ENCODE results near the gene LMBR1.
"Not testable (repeated sequence)": the region's sequence is repeated elsewhere in the genome, so short reads cannot be mapped to it uniquely, and the experiment has no call there.

The LMBR1 gene

GRCh38 chr7:156903232-156903909 is 10.4 kb upstream of the LMBR1 start:
- no peak for DNase-seq

- DNase-seq, result not testable (repeated sequence)
These were observed 7.1 kb upstream of the LMBR1 start for GRCh38 chr7:156900093-156900492.

- DNase-seq, result no peak
These were observed 6.0 kb upstream of the LMBR1 start for GRCh38 chr7:156898938-156899337.

GRCh38 chr7:156897673-156898072 is 4.7 kb upstream of the LMBR1 start:
- DNase-seq, result no peak

- DNase-seq, result peak; percentile 67
These were observed 3.5 kb upstream of the LMBR1 start for GRCh38 chr7:156896388-156897022.

- DNase-seq, result peak; percentile 100
These were observed 2.2 kb upstream of the LMBR1 start for GRCh38 chr7:156895024-156895780.

GRCh38 chr7:156892081-156892800 is 742 bp downstream of the LMBR1 start:
- DNase-seq, result no peak

GRCh38 chr7:156889746-156890145 is 3.2 kb downstream of the LMBR1 start:
- DNase-seq, result no peak

GRCh38 chr7:156889089-156889488 is 3.9 kb downstream of the LMBR1 start:
- peak; percentile 52 for DNase-seq

GRCh38 chr7:156886020-156886795 is 6.8 kb downstream of the LMBR1 start:
- DNase-seq, result no peak

GRCh38 chr7:156881679-156882078 is 11.3 kb downstream of the LMBR1 start:
- DNase-seq, result no peak

GRCh38 chr7:156875766-156876165 is 17.2 kb downstream of the LMBR1 start:
- DNase-seq, result no peak

- DNase-seq, result not testable (repeated sequence)
These were observed 24.6 kb downstream of the LMBR1 start for GRCh38 chr7:156868363-156868762.

GRCh38 chr7:156865493-156865892 is 27.5 kb downstream of the LMBR1 start:
- DNase-seq, result no peak

GRCh38 chr7:156862022-156862421 is 31.0 kb downstream of the LMBR1 start:
- not testable (repeated sequence) for DNase-seq

- DNase-seq, result no peak
These were observed 31.8 kb downstream of the LMBR1 start for GRCh38 chr7:156861212-156861611.

- not testable (repeated sequence) for DNase-seq
These were observed 32.9 kb downstream of the LMBR1 start for GRCh38 chr7:156860099-156860498.

GRCh38 chr7:156858523-156858922 is 34.5 kb downstream of the LMBR1 start:
- no peak for DNase-seq

- no peak for DNase-seq
These were observed 35.2 kb downstream of the LMBR1 start for GRCh38 chr7:156857757-156858156.

- DNase-seq, result no peak
These were observed 38.3 kb downstream of the LMBR1 start for GRCh38 chr7:156854654-156855053.

GRCh38 chr7:156848979-156849378 is 44.0 kb downstream of the LMBR1 start:
- no peak for DNase-seq

GRCh38 chr7:156845379-156846101 is 47.4 kb downstream of the LMBR1 start:
- no peak for DNase-seq
